Muscle of leg (tissue), 11 donors: ENCODE measurements around the gene KYNU. TPM values are rescaled to one million over a fixed set of nuclear protein-coding genes. Genes with fewer than 3 reads are reported as not detected.
A peak's percentile ranks its signal among the peaks of the same experiment; 100 is the strongest.
"Not testable (repeated sequence)": the region's sequence is repeated elsewhere in the genome, so short reads cannot be mapped to it uniquely, and the experiment has no call there.

Experiments used
- DNase-seq: peaks from one replicate; pipeline ENCODE4 v3.0.0; 2013
- H3K27ac ChIP-seq: one replicate; pipeline ENCODE4 v1.5.1; 2013; ENCODE audit warnings: mild to moderate bottlenecking, low read length, control low read depth
- H3K27me3 ChIP-seq: one replicate; pipeline ENCODE4 v1.6.1; 2013; ENCODE audit warnings: low read length; ENCODE audit not compliant: control insufficient read depth, insufficient read depth
- H3K36me3 ChIP-seq: one replicate; pipeline ENCODE4 v1.6.1; 2013; ENCODE audit warnings: low read length; ENCODE audit not compliant: control insufficient read depth, insufficient read depth
- H3K4me1 ChIP-seq: one replicate; pipeline ENCODE4 v1.6.1; 2013; ENCODE audit warnings: low read length; ENCODE audit not compliant: control insufficient read depth, insufficient read depth
- H3K4me3 ChIP-seq: one replicate; pipeline ENCODE4 v1.5.1; 2013; ENCODE audit warnings: low read length, control low read depth
- H3K9me3 ChIP-seq: replicated peaks from 2 replicates; pipeline ENCODE4 v1.6.1; 2013; ENCODE audit warnings: low read depth, low read length; ENCODE audit not compliant: control insufficient read depth
- WGBS: methylation state at CpG from one replicate; pipeline ENCODE4 v1.1.5; 2013; ENCODE audit warnings: missing lambda C conversion rate; ENCODE audit not compliant: insufficient coverage; 5-methylcytosine and 5-hydroxymethylcytosine counted together
- polyA plus RNA-seq, 8 donors: library from polyadenylated mRNA; unstranded; fragments of 120-200 nt; gene quantifications; one replicate each; pipeline versions ENCODE4 v1.2.1 to v1.2.3, GENCODE V29; 2013; ENCODE audit warnings: inconsistent platforms in 1 of 8, low replicate concordance in 1 of 8; ENCODE audit not compliant: insufficient read length in 8 of 8, insufficient read depth in 1 of 8
- total RNA-seq: library from RNA; stranded (reverse); fragments of 120-200 nt; gene quantifications from one replicate; pipeline ENCODE4 v1.2.4, GENCODE V29; 2013

Gene KYNU
- total and polyA plus RNA-seq, 9 donors: 0.65 to 0.84 (median 0.76) TPM

- Histone ChIP-seq H3K9me3 (no peaks in the 10 kb centered on the region), H3K4me1 (no peaks in the 10 kb centered on the region), H3K36me3 (no peaks in the 10 kb centered on the region), H3K4me3 (no peak overlapping the region), H3K27me3 (no peaks in the 10 kb centered on the region), H3K27ac (no peak overlapping the region)
- DNase-seq: no peak
- no CpG with 5 or more reads among the region's 6 CpGs for WGBS
Measured at GRCh38 chr2:142901780-142902179, 24.3 kb downstream of the KYNU start.

GRCh38 chr2:142903726-142904125, 26.3 kb downstream of the KYNU start:
- not testable (repeated sequence) for H3K4me1 ChIP-seq, H3K9me3 ChIP-seq, H3K36me3 ChIP-seq, DNase-seq, H3K27me3 ChIP-seq, H3K27ac ChIP-seq, H3K4me3 ChIP-seq
- WGBS: 85% methylated on average over 3 of the region's 7 CpGs

GRCh38 chr2:142907653-142908052, 30.2 kb downstream of the KYNU start:
- no peak overlapping the region for H3K4me3 ChIP-seq
- H3K9me3 ChIP-seq: no peaks in the 10 kb centered on the region
- H3K36me3 ChIP-seq: no peaks in the 10 kb centered on the region
- no peak overlapping the region for H3K27ac ChIP-seq
- no peak for DNase-seq
- H3K27me3 ChIP-seq: no peaks in the 10 kb centered on the region
- WGBS: no CpG with 5 or more reads among the region's 2 CpGs
- no peaks in the 10 kb centered on the region for H3K4me1 ChIP-seq

GRCh38 chr2:142914507-142915313, 37.2 kb downstream of the KYNU start:
- DNase-seq: no peak
- Histone ChIP-seq H3K36me3 (no peaks in the 10 kb centered on the region), H3K4me3 (no peak overlapping the region), H3K27me3 (no peaks in the 10 kb centered on the region), H3K9me3 (no peaks in the 10 kb centered on the region), H3K27ac (no peak overlapping the region), H3K4me1 (no peaks in the 10 kb centered on the region)
- WGBS: no CpG with 5 or more reads among the region's 4 CpGs

GRCh38 chr2:142915502-142915901, 38.0 kb downstream of the KYNU start:
- Histone ChIP-seq H3K36me3 (no peaks in the 10 kb centered on the region), H3K27ac (no peak overlapping the region), H3K9me3 (no peaks in the 10 kb centered on the region), H3K27me3 (no peaks in the 10 kb centered on the region), H3K4me3 (no peak overlapping the region), H3K4me1 (no peaks in the 10 kb centered on the region)
- WGBS: no CpG with 5 or more reads among the region's 1 CpG
- DNase-seq: peak; percentile 5

GRCh38 chr2:142918624-142919023, 41.2 kb downstream of the KYNU start:
- Histone ChIP-seq H3K9me3 (no peaks in the 10 kb centered on the region), H3K4me3 (no peak overlapping the region), H3K4me1 (no peaks in the 10 kb centered on the region), H3K36me3 (no peaks in the 10 kb centered on the region), H3K27me3 (no peaks in the 10 kb centered on the region), H3K27ac (no peak overlapping the region)
- DNase-seq: no peak

- Histone ChIP-seq H3K36me3 (no peaks in the 10 kb centered on the region), H3K27ac (no peak overlapping the region), H3K4me1 (no peaks in the 10 kb centered on the region), H3K4me3 (no peak overlapping the region), H3K9me3 (no peaks in the 10 kb centered on the region), H3K27me3 (no peaks in the 10 kb centered on the region)
- no CpG with 5 or more reads among the region's 3 CpGs for WGBS
- no peak for DNase-seq
Measured at GRCh38 chr2:142920571-142920970, 43.1 kb downstream of the KYNU start.

- H3K27ac ChIP-seq: no peak overlapping the region
- H3K9me3 ChIP-seq: no peaks in the 10 kb centered on the region
- no peaks in the 10 kb centered on the region for H3K4me1 ChIP-seq
- WGBS: no CpG with 5 or more reads among the region's 4 CpGs
- H3K27me3 ChIP-seq: no peaks in the 10 kb centered on the region
- H3K36me3 ChIP-seq: no peaks in the 10 kb centered on the region
- no peak overlapping the region for H3K4me3 ChIP-seq
- DNase-seq: no peak
Measured at GRCh38 chr2:142926445-142926844, 49.0 kb downstream of the KYNU start.

- Histone ChIP-seq H3K27ac (no peak overlapping the region), H3K4me3 (no peak overlapping the region), H3K4me1 (no peaks in the 10 kb centered on the region), H3K27me3 (no peaks in the 10 kb centered on the region), H3K36me3 (no peaks in the 10 kb centered on the region), H3K9me3 (no peaks in the 10 kb centered on the region)
- WGBS: 94% methylated on average over 10 of the region's 22 CpGs
- no peak for DNase-seq
Measured at GRCh38 chr2:142930835-142931398, 53.5 kb downstream of the KYNU start.

- WGBS: 97% methylated on average over 5 of the region's 5 CpGs
- Histone ChIP-seq H3K36me3 (no peaks in the 10 kb centered on the region), H3K4me1 (no peaks in the 10 kb centered on the region), H3K4me3 (no peak overlapping the region), H3K27ac (no peak overlapping the region), H3K27me3 (no peaks in the 10 kb centered on the region), H3K9me3 (no peaks in the 10 kb centered on the region)
- no peak for DNase-seq
Measured at GRCh38 chr2:142933916-142934315, 56.5 kb downstream of the KYNU start.
